Fibroblast of villous mesenchyme (primary cell): Measurements from ENCODE around the gene LRIG1. TPM values are rescaled to one million over a fixed set of nuclear protein-coding genes. Genes with fewer than 3 reads are reported as not detected.

Experiments used
- DNase-seq: peaks from one replicate; pipeline ENCODE4 v3.0.0-alpha.2; 2010; ENCODE audit warnings: low read depth
- H3K4me3 ChIP-seq: 2 replicates; pipeline ENCODE4 v1.5.1; 2011; ENCODE audit warnings: low read depth, mild to moderate bottlenecking, low read length
- total RNA-seq: library from RNA; depleted of rRNA; stranded (reverse); fragments of >200 nt; gene quantifications from 2 replicates; pipeline ENCODE4 v1.2.3, GENCODE V29; 2012
- TF ChIP-seq, protein P1 (sequence below): IDR thresholded peaks from 2 replicates; pipeline ENCODE4 v1.5.1; 2012; ENCODE audit warnings: low read depth, mild to moderate bottlenecking, low read length; ENCODE audit not compliant: insufficient read depth

LRIG1 gene
- total RNA-seq, 1 donor = 10.4 TPM

GRCh38 chr3:66499881-66500575 lies 794 bp downstream of the LRIG1 start:
- peak overlapping the region; percentile 73 for H3K4me3 ChIP-seq
- TF ChIP-seq, protein P1, sequence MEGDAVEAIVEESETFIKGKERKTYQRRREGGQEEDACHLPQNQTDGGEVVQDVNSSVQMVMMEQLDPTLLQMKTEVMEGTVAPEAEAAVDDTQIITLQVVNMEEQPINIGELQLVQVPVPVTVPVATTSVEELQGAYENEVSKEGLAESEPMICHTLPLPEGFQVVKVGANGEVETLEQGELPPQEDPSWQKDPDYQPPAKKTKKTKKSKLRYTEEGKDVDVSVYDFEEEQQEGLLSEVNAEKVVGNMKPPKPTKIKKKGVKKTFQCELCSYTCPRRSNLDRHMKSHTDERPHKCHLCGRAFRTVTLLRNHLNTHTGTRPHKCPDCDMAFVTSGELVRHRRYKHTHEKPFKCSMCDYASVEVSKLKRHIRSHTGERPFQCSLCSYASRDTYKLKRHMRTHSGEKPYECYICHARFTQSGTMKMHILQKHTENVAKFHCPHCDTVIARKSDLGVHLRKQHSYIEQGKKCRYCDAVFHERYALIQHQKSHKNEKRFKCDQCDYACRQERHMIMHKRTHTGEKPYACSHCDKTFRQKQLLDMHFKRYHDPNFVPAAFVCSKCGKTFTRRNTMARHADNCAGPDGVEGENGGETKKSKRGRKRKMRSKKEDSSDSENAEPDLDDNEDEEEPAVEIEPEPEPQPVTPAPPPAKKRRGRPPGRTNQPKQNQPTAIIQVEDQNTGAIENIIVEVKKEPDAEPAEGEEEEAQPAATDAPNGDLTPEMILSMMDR = no peak
- DNase-seq = no peak

DNA sequence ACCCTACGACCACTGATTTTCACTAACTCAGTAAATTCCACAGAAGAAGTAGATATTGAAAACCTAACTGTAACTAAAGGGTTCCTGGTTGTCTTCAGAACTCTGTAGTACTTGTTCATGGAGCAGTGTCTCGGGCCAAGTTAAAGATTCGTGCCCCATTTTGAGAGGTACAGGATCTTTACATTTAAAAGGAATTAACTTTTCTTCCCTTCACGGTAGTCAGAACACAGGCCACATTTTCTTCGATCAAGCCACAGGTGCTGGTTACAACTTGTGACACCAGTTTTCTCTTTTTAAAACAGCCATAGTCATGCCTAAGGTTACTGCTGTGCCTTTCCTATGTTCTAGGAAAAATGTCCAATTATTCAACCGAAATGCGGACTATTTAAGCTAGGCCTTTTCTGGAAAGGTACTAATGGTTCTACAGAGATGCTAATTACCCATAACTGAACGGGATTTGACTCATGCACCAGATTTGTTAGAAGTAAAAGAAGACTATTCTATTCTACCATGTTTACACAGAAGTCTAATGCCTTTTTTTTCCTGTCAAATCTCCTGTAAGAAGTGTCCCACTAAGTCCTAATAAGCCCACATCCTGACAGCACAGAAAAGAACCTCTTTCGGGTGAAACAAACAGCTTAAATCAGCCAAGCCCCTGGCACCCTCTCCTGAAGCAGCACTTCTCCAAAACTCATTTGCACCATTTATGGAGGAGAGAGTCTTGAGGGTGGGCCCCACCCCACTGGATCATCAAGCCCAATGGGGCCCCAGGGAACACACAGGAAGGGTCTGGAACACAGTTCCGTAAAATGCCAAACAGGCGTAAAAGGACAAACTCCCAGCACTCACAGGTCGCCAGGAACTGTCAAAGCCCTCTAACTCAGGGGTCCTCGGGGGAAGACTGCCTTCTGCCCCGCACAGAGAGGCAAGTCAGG lies 1.9 kb downstream of the LRIG1 start:
- no peak for DNase-seq
- TF ChIP-seq, protein P1 = no peak
- H3K4me3 ChIP-seq = peak overlapping the region; percentile 73

DNA sequence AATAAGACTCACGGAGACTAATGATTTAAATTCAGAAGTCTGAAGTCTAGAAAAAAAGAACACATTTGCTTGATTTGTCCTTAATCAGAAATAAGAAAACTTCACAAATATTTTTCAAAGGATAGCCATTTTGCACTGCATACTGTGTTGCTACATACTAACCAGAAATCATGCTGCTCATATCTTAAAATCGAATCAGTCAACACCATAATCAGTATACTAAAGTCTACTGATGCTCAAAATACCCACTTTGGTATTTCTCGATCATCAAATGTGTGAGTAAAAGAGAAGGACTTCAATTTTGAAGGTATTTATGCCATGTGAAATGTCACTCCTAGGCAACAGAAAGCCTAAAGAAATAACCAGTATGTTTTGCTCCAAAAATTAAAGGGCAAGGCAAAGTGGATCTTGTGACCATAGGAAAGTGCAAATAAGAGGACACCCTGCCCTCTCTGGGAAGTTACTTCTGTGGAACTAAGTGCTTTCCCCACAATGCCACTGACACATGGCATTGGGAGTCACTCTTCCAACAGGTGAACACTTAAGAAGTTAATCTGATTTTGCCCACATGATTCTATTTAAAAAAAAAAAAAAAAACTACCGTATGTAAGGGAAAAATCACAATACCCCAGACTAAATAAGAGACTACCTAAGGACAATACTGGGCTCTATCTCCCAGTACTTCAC lies 2.7 kb downstream of the LRIG1 start:
- no peak overlapping the region for H3K4me3 ChIP-seq
- TF ChIP-seq, protein P1 = no peak
- no peak for DNase-seq

GRCh38 chr3:66497288-66497984 lies 3.4 kb downstream of the LRIG1 start:
- no peak overlapping the region for H3K4me3 ChIP-seq

DNA sequence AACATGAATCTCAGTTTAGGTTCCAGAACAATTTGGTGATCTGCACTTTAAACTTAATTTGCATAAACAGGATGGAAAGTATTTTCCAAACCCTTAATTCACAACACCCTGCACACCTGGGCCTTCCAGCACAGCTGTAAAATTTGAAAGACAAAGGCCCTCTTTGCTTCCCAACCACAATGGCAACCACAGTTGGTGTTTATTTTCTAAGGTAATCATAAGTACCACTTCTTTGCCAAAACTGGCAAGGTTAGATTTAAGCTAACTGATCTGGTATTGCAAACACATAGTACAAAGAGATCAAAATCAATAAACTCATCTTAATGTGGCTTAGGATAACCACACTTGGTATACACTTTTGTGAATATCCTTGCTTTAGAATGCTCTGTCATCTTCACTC lies 4.1 kb downstream of the LRIG1 start:
- TF ChIP-seq, protein P1 = no peak

More at GRCh38 chr3:66497288-66497984, 3.4 kb downstream of the LRIG1 start:
- peak; percentile 50 for DNase-seq
- TF ChIP-seq, protein P1 = no peak

GRCh38 chr3:66496301-66496700 lies 4.5 kb downstream of the LRIG1 start:
- TF ChIP-seq, protein P1 = no peak
- no peak overlapping the region for H3K4me3 ChIP-seq
- no peak for DNase-seq

More for the DNA sequence above, 4.1 kb downstream of the LRIG1 start:
- no peak overlapping the region for H3K4me3 ChIP-seq
- no peak for DNase-seq
